Fibroblast of villous mesenchyme (primary cell): ENCODE measurements around the gene MIOX. TPM values are rescaled to one million over a fixed set of nuclear protein-coding genes. Genes with fewer than 3 reads are reported as not detected.

Experiments used
- DNase-seq: peaks from one replicate; pipeline ENCODE4 v3.0.0-alpha.2; 2010; ENCODE audit warnings: low read depth
- H3K4me3 ChIP-seq: 2 replicates; pipeline ENCODE4 v1.5.1; 2011; ENCODE audit warnings: low read depth, mild to moderate bottlenecking, low read length
- total RNA-seq: library from RNA; depleted of rRNA; stranded (reverse); fragments of >200 nt; gene quantifications from 2 replicates; pipeline ENCODE4 v1.2.3, GENCODE V29; 2012
- TF ChIP-seq, protein P1 (sequence below): IDR thresholded peaks from 2 replicates; pipeline ENCODE4 v1.5.1; 2012; ENCODE audit warnings: low read depth, mild to moderate bottlenecking, low read length; ENCODE audit not compliant: insufficient read depth

Gene MIOX
- total RNA-seq, 1 donor: not detected

GRCh38 chr22:50440544-50441249, 46.0 kb upstream of the MIOX start:
- TF ChIP-seq, protein P1, sequence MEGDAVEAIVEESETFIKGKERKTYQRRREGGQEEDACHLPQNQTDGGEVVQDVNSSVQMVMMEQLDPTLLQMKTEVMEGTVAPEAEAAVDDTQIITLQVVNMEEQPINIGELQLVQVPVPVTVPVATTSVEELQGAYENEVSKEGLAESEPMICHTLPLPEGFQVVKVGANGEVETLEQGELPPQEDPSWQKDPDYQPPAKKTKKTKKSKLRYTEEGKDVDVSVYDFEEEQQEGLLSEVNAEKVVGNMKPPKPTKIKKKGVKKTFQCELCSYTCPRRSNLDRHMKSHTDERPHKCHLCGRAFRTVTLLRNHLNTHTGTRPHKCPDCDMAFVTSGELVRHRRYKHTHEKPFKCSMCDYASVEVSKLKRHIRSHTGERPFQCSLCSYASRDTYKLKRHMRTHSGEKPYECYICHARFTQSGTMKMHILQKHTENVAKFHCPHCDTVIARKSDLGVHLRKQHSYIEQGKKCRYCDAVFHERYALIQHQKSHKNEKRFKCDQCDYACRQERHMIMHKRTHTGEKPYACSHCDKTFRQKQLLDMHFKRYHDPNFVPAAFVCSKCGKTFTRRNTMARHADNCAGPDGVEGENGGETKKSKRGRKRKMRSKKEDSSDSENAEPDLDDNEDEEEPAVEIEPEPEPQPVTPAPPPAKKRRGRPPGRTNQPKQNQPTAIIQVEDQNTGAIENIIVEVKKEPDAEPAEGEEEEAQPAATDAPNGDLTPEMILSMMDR: no peak
- DNase-seq: no peak
- H3K4me3 ChIP-seq: no peak overlapping the region

DNA sequence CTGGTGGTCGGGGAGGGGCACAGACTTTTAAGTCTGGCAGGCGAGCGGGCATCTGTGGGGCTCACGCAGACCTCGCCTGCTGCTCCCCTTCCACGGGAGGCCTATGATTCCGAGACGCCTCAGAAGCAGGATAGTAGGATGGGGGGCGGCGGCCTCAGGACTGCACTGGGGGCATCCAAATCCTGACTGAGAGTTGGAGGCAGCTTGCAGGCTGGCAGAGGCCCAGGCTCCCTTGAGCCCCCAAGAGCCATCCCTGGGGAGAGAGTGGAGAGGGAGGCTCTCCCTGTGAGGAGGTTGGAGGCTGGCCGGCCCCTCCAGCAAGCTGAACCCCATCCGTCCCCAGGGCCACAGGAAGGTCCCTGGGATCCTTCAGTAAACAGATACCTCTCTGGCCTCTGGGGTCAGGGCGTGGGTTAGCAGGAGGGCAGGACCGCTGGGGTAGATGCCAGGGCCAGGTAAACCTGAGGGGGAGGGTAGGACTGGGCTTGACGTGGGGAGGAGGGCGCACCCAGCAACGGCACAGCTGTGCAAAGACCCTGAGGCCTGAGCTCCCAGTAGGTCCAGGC, 45.1 kb upstream of the MIOX start:
- H3K4me3 ChIP-seq: no peak overlapping the region
- no peak for DNase-seq
- TF ChIP-seq, protein P1: no peak

GRCh38 chr22:50443197-50443596, 43.5 kb upstream of the MIOX start:
- DNase-seq: no peak
- TF ChIP-seq, protein P1: no peak
- no peak overlapping the region for H3K4me3 ChIP-seq

GRCh38 chr22:50443801-50444625, 42.6 kb upstream of the MIOX start:
- TF ChIP-seq, protein P1: no peak
- DNase-seq: no peak
- no peak overlapping the region for H3K4me3 ChIP-seq

DNA sequence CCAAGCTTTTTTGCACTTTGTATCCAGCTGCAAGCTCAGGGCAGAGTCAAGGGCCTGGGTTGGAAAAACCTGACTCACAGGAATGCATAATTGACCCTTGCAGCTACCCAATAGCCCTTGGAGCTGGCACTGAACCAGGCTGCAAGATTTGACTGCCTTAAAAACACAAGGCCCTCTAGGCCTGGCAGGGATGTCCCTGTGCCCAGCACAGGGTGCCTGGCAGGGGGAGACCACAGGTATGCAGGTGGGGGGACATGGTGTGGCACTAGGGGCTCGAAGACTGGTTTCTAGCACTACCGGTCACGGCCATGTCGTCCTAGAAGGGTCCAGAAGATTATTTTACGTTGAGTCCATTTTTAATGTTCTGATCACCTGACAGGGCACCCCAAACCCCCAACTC, 42.0 kb upstream of the MIOX start:
- no peak overlapping the region for H3K4me3 ChIP-seq
- TF ChIP-seq, protein P1: no peak
- peak; percentile 66 for DNase-seq

DNA sequence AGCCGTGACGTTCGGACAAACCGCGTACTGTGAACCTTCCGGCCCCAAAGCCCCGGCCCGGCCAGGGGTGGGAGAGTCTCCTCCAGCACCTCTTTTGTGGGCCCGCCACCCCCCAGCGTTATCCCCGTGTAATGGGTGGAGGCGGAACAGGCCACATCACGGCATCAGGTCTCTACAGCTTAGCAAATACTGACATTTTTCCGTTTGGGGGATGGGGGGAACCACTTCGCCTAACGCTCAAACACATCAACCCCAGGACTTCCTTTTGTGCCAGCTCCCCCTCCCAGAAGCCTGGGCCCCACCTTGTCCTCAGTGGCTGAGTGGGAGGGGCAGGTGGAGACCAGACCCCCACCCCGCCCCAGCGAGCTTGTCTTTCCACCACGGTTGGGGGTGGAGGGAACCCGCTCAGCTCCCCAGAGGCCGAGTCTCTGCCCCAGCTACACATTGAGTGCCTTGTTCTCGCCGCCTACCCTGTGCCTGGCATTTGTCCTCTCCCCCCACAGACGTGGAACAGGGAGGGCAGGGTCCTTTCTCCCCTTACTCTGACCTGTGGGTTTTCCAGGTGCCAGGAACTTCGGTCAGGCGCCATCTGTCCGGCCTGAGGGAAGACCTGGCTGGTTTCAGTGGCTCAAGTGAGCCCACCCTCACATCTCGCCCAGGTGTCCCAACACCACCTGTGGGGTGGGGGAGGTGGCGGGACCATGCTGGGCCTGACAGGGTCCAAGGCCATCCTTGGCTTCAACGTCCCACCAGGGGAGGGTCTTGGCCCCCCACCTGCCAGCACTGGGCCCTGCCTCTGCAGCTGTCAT, 41.4 kb upstream of the MIOX start:
- DNase-seq: no peak
- TF ChIP-seq, protein P1: no peak
- H3K4me3 ChIP-seq: no peak overlapping the region
